ES-I3 (cell line): ENCODE results near the gene UBXN6.

ENCODE experiments used
- H3K36me3 ChIP-seq: 2 replicates; pipeline ENCODE4 v1.6.1; 2013; ENCODE audit warnings: mild to moderate bottlenecking, low read length, control low read depth, moderate library complexity; ENCODE audit not compliant: insufficient read depth
- H3K4me1 ChIP-seq: 2 replicates; pipeline ENCODE4 v1.6.1; 2013; ENCODE audit warnings: mild to moderate bottlenecking, control low read depth, low read length; ENCODE audit not compliant: insufficient read depth
- H3K9ac ChIP-seq: 2 replicates; pipeline ENCODE4 v1.6.1; 2013; ENCODE audit warnings: low read depth, mild to moderate bottlenecking, low read length, moderate library complexity
- H3K9me3 ChIP-seq: 2 replicates; pipeline ENCODE4 v1.6.1; 2013; ENCODE audit warnings: mild to moderate bottlenecking, low read length, moderate library complexity; ENCODE audit not compliant: control insufficient read depth, insufficient read depth

UBXN6 gene

DNA sequence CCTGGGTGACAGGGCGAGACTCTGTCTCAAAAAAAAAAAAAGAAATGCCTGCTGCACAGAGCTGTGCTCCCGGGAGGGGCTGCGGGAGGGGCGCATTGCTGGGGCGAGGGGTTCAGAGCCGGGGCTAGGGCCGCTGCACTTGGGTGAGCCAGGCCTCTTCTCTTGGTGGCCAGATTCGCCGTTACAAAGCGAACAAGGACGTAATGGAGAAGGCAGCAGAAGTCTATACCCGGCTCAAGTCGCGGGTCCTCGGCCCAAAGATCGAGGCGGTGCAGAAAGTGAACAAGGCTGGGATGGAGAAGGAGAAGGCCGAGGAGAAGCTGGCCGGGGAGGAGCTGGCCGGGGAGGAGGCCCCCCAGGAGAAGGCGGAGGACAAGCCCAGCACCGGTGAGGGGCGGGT is 41.7 kb upstream of the UBXN6 start:
- Histone ChIP-seq H3K36me3 (peaks cover 6% of the 10 kb centered on the region; the same call in 1 of the 2 replicates), H3K9ac (no peak overlapping the region), H3K9me3 (no peaks in the 10 kb centered on the region), H3K4me1 (no peaks in the 10 kb centered on the region)

DNA sequence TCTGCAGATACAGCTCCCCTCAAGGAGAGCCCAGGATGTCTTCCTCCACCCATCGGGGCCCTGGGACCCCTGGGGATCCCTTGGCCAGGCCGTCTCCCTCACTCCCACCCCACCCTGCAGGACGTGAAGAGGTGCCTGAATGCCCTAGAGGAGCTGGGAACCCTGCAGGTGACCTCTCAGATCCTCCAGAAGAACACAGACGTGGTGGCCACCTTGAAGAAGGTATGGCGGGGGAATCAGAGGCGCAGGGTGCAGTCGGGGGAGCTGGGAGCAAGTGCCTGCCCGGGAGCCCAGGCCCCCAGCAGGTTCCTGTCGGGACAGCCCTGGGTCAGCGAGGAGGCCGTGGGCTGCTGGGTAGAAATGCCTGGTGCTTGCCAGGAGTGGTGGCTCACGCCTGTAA is 41.1 kb upstream of the UBXN6 start:
- no peaks in the 10 kb centered on the region for H3K9me3 ChIP-seq
- peaks cover 6% of the 10 kb centered on the region; the same call in 1 of the 2 replicates for H3K36me3 ChIP-seq
- H3K4me1 ChIP-seq = no peaks in the 10 kb centered on the region

GRCh38 chr19:4497770-4498389 is 40.3 kb upstream of the UBXN6 start:
- no peak overlapping the region for H3K9ac ChIP-seq
- H3K36me3 ChIP-seq = peaks cover 11% of the 10 kb centered on the region
- no peaks in the 10 kb centered on the region for H3K4me1 ChIP-seq
- H3K9me3 ChIP-seq = no peaks in the 10 kb centered on the region

More for the DNA sequence above, 41.1 kb upstream of the UBXN6 start:
- no peak overlapping the region for H3K9ac ChIP-seq

DNA sequence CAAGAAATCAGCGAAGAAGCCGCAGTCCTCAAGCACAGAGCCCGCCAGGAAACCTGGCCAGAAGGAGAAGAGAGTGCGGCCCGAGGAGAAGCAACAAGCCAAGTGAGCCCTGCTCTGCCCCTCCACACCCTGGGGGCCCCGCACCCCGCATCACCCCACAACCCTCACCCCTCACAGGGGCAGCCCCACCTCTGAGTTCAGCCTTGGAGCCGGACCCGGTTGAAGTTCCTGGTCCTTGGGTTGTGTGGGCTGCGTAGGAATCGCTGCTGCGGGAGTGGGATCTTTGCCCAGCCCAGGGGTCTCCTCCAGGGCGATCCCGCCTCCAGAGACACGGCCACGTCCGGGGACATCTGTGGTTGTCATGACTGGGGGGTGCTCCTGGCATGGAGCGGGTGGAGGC is 38.7 kb upstream of the UBXN6 start:
- no peaks in the 10 kb centered on the region for H3K9me3 ChIP-seq
- H3K9ac ChIP-seq = no peak overlapping the region
- H3K36me3 ChIP-seq = peaks cover 15% of the 10 kb centered on the region
- H3K4me1 ChIP-seq = no peaks in the 10 kb centered on the region

DNA sequence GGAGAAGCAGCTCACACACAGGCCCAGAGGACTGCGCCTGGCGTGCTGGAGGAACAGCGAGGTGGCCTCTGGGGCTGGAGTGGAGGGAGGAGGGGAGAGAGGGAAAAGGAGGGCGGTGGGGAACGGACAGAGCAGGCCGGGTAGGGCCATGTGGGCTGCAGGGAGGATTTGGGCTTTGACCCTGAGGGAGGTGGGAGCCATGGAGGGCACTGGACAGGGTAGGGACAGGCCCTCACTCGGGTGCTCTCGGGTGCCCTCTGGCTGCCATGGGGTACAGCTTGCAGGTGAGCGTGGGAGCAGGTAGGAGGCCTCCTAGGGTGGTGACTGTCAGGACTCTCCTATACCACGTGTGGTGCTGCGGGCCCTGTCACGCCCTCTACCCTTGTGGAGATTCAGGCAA is 37.9 kb upstream of the UBXN6 start:
- Histone ChIP-seq H3K4me1 (no peaks in the 10 kb centered on the region), H3K9me3 (no peaks in the 10 kb centered on the region), H3K9ac (no peak overlapping the region), H3K36me3 (peaks cover 15% of the 10 kb centered on the region)

DNA sequence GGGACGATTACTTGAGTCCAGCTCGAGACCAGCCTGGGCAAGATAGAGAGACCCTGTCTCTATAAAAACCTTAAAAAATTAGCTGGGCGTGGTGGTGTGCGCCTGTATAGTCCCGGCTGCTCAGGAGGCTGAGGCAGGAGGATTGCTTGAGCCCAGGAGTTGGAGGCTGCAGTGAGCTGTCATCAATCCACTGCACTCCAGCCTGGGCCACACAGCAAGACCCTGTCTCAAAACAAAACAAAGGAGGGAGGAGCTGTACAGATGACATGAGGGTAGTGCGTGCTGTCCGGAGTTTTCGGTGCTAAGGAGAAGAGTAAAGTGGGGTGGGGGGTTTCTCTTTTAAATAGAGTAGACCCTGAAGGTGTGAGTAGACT is 37.1 kb upstream of the UBXN6 start:
- no peak overlapping the region for H3K9ac ChIP-seq
- no peaks in the 10 kb centered on the region for H3K4me1 ChIP-seq
- H3K9me3 ChIP-seq = no peaks in the 10 kb centered on the region
- H3K36me3 ChIP-seq = peaks cover 18% of the 10 kb centered on the region

GRCh38 chr19:4493929-4494690 is 36.5 kb upstream of the UBXN6 start:
- Histone ChIP-seq H3K9ac (no peak overlapping the region), H3K9me3 (no peaks in the 10 kb centered on the region), H3K36me3 (peaks cover 20% of the 10 kb centered on the region), H3K4me1 (no peaks in the 10 kb centered on the region)

DNA sequence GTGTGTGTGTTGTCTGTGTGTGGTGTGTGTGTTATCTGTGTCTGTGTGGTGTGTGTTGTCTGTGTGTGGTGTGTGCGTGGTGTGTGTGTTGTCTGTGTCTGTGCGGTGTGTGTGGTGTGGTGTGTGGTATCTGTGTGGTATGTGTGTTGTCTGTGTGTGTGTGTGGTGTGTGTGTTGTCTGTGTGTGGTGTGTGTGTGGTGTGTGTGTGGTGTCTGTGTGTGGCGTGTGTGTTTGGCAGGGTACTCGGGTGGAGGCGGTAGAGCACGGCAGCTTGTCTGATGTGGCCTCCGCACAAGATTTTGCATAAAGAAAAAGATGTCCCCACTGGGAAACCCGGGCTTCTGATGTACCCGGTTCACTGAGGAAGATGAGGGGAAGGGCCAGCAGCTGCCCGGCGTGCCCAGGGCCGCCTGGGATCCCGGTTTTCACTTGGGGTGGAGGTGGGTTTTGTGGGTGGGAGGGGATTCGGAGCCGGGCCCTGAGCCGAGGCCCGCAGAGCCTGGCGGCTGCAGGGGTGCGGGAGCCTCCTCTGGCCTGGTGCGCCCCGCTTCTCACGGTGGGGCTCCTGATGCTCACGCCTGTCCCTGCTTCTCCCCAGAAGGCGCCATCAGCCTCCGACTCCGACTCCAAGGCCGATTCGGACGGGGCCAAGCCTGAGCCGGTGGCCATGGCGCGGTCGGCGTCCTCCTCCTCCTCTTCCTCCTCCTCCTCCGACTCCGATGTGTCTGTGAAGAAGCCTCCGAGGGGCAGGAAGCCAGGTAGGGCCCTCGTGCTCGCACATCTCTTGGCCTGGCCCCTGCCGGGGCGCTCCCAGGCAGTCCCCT is 35.7 kb upstream of the UBXN6 start:
- H3K4me1 ChIP-seq = no peaks in the 10 kb centered on the region
- H3K36me3 ChIP-seq = peaks cover 20% of the 10 kb centered on the region
- no peaks in the 10 kb centered on the region for H3K9me3 ChIP-seq
- H3K9ac ChIP-seq = no peak overlapping the region

DNA sequence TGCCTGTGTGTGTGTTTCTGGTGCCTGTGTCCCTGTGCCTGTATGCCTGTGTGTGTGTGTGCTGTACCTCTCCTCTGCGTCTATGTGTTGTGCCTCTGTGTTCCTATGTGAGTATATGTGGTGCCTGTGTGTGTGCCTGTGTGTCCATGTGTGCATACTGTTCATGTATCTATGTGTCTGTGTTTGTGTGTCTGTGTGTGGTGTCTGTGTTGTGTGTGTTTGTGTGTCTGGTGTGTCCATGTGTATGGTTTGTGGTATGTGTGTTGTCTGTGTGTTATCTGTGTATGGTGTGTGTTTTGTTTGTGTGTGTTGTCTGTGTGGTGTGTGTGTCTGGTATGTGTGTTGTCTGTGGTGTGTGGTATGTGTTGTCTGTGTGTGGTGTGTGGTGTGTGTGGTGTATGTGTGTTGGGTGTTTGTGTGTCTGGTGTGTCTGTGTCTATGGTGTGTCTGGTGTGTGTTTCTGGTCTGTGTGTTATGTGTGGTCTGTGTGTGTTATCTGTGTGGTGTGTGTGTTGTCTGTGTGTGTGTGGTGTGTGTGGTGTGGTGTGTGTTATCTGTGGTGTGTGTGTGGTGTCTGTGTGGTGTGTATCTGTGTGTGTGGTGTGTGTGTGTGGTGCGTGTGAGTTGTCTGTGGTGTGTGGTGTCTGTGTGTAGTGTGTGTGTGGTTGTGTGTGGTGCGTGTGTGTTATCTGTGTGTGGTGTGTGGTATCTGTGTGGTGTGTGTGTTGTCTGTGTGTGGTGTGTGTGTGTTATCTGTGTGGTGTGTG is 34.9 kb upstream of the UBXN6 start:
- H3K4me1 ChIP-seq = no peaks in the 10 kb centered on the region
- H3K9me3 ChIP-seq = no peaks in the 10 kb centered on the region
- H3K9ac ChIP-seq = no peak overlapping the region
- peaks cover 18% of the 10 kb centered on the region for H3K36me3 ChIP-seq

GRCh38 chr19:4491446-4491845 is 33.9 kb upstream of the UBXN6 start:
- H3K9me3 ChIP-seq = no peaks in the 10 kb centered on the region
- H3K4me1 ChIP-seq = no peaks in the 10 kb centered on the region
- H3K36me3 ChIP-seq = peaks cover 18% of the 10 kb centered on the region
- no peak overlapping the region for H3K9ac ChIP-seq

- Histone ChIP-seq H3K36me3 (peaks cover 21% of the 10 kb centered on the region; the same call in 1 of the 2 replicates), H3K9me3 (no peaks in the 10 kb centered on the region), H3K4me1 (no peaks in the 10 kb centered on the region), H3K9ac (no peak overlapping the region)
Observed at GRCh38 chr19:4488496-4488895, 30.9 kb upstream of the UBXN6 start.

DNA sequence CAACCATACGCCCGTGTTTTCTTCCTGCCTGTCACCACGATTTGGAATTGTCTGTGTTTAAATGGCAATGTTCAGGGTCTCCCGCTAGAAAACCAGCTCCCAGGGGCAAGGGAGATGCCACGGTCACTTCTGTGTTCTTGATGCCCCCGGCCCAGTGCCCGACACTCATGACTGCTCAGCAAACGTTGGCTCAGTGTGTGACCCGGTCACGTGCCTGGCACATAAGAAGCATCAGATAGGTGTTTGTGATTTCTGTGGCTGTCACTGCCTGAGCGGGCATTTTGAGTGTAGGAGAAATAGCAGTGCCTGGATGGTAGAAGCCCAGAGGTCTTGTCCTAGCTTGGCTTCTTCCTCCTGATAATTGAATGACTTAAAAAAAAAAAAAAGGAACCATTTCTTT is 30.0 kb upstream of the UBXN6 start:
- Histone ChIP-seq H3K4me1 (no peaks in the 10 kb centered on the region), H3K36me3 (peaks cover 13% of the 10 kb centered on the region; the same call in 1 of the 2 replicates), H3K9ac (no peak overlapping the region), H3K9me3 (no peaks in the 10 kb centered on the region)

- H3K9me3 ChIP-seq = no peaks in the 10 kb centered on the region
- no peak overlapping the region for H3K9ac ChIP-seq
- no peaks in the 10 kb centered on the region for H3K4me1 ChIP-seq
- H3K36me3 ChIP-seq = peaks cover 11% of the 10 kb centered on the region; the same call in 1 of the 2 replicates
Observed at GRCh38 chr19:4483385-4483784, 25.8 kb upstream of the UBXN6 start.

DNA sequence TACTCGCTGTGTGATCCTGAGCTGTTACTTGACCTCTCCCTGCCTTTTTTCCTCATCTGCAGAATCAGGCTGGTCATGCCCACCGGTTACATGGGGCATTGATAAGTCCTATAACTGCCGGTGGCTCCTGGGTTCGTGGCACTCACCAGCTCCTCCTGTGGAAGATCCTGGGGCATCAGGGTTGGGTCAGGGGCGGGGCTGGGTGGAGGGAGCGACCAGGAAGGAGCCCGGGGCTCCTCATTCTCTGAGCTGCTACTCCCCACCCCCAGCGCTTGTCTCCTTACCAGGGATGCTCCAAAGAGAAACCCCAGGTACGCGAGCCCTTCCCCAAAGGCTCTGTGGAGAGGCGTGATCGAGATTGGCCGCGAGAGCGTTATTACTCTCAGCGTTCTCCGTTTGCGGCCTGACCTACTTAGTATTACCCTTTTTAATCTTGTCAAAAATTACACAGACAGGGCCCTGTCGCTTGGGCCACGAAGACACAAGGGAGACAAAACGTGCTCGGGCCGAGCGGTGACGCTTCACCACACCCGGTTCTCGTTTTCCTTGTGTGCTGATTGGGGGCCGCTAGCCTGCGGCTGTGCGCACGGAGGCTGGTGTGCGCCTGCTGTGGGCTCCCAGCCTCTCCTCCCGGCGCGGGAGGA is 25.2 kb upstream of the UBXN6 start:
- no peaks in the 10 kb centered on the region for H3K4me1 ChIP-seq
- no peak overlapping the region for H3K9ac ChIP-seq
- peaks cover 11% of the 10 kb centered on the region; the same call in 1 of the 2 replicates for H3K36me3 ChIP-seq
- H3K9me3 ChIP-seq = no peaks in the 10 kb centered on the region
